Left ventricle myocardium inferior (tissue), 1 donor: ENCODE data around the gene LRIG1. TPM values are rescaled to one million over a fixed set of nuclear protein-coding genes. Genes with fewer than 3 reads are reported as not detected.

ENCODE experiments used
- DNase-seq: peaks from one replicate; pipeline ENCODE4 v3.0.0-alpha.2; 2020
- H3K27ac ChIP-seq: fragments of 200-600 bp; replicated peaks from 2 replicates; pipeline ENCODE4 v1.8.0; 2021
- H3K27me3 ChIP-seq: fragments of 200-600 bp; 2 replicates; pipeline ENCODE4 v1.8.0; 2021; ENCODE audit warnings: low read depth
- H3K36me3 ChIP-seq: fragments of 200-600 bp; 2 replicates; pipeline ENCODE4 v1.8.0; 2021
- H3K4me1 ChIP-seq: fragments of 200-600 bp; 2 replicates; pipeline ENCODE4 v1.8.0; 2021
- H3K4me3 ChIP-seq: fragments of 200-600 bp; 2 replicates; pipeline ENCODE4 v1.8.0; 2021; ENCODE audit warnings: mild to moderate bottlenecking, moderate library complexity
- H3K9me3 ChIP-seq: fragments of 200-600 bp; replicated peaks from 2 replicates; pipeline ENCODE4 v1.8.0; 2021
- intact Hi-C: fragments of 100-400 bp; cut with micrococcal nuclease; formaldehyde crosslinking; loops from one replicate; pipeline ENCODE4 v1.11.0; 2022
- total RNA-seq: library from RNA; stranded (reverse); fragmentation: NEBNext Ultra II Directional; extraction: Animal tissue kit (Norgen Biotek cat#: 25700); gene quantifications from one replicate; pipeline ENCODE4 v1.2.1, GENCODE V29; 2021
- TF ChIP-seq, protein P1 (sequence below): fragments of 200-600 bp; IDR thresholded peaks from 2 replicates; pipeline ENCODE4 v1.8.0; 2021; ENCODE audit warnings: antibody characterized with exemption, mild to moderate bottlenecking, borderline replicate concordance
- donor health status: DM: no; HTN: yes; CAD: no; lungs with severe emphysema.

The LRIG1 gene
- total RNA-seq, 1 donor from 2014 or later, result 137 TPM

DNA sequence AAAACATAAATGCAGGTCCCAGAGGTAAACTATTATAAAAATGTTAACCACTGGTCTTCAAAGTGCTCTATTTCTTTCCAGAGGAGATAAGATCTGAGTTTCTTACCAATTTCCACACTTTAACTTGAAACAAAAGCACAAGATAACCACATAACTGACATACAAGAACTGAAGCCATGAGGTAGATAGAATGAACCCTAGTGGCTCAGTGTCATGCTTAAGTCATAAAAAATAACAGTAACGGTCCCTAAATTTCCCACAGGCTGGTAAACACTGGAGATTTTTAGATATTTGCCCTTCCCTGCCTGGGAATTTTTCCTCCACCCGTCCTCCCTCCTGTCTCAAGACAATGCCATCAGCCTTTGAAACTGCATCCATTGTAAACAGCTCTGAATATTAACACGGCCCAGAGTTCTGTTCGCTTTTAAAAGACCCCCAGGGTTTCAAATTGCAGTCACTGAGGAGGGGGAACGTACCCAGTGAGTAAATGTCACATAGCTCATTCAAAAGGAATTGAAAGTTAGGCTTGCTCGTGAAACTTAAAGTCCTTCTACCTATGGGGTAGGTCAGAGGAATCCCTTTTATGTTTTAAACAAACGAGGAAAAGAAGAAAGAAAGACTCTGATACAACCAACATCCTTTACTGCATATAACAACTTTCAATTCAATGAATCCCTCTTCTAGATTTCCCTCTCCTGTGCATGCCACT, 5.7 kb downstream of the LRIG1 start:
- H3K36me3 ChIP-seq, result no peaks in the 10 kb centered on the region
- H3K4me1 ChIP-seq, result peaks cover 98% of the 10 kb centered on the region
- H3K27ac ChIP-seq, result peak overlapping the region; percentile 96
- TF ChIP-seq, protein P1, sequence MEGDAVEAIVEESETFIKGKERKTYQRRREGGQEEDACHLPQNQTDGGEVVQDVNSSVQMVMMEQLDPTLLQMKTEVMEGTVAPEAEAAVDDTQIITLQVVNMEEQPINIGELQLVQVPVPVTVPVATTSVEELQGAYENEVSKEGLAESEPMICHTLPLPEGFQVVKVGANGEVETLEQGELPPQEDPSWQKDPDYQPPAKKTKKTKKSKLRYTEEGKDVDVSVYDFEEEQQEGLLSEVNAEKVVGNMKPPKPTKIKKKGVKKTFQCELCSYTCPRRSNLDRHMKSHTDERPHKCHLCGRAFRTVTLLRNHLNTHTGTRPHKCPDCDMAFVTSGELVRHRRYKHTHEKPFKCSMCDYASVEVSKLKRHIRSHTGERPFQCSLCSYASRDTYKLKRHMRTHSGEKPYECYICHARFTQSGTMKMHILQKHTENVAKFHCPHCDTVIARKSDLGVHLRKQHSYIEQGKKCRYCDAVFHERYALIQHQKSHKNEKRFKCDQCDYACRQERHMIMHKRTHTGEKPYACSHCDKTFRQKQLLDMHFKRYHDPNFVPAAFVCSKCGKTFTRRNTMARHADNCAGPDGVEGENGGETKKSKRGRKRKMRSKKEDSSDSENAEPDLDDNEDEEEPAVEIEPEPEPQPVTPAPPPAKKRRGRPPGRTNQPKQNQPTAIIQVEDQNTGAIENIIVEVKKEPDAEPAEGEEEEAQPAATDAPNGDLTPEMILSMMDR, result no peak
- no peak for DNase-seq
- intact Hi-C loops, result no loop called here
- peak overlapping the region; percentile 3 for H3K4me3 ChIP-seq
- H3K9me3 ChIP-seq, result no peaks in the 10 kb centered on the region
- no peaks in the 10 kb centered on the region for H3K27me3 ChIP-seq

DNA sequence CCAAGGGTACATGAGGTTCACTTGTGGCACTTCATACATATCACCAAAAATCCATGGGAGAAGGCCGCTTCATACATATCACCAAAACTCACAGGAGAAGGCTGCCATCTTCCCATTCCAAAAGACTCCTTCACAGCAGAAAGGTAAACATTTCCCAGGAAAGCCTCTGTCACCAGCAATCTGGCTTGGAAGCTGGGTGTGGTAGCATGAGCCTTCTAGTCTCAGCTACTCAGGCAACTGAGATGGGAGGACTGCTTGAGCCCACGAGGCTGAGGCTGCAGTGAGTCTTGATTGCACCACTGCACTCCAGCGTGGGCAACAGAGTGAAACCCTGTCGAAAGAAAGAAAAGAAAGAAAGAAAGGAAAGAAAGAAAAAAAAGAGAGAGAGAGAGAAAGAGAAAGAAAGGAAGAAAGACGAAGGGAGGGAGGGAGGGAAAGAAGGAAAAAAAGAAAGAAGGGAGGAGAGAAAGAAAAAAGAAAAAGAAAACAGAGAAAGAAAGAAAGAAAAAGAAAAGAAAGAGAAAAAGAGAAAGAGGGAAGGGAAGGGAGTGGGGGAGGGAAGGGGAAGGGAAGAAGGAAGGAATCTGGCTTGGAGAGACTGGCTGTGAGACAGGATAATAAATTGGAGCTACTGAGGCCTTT, 7.2 kb downstream of the LRIG1 start:
- intact Hi-C loops, result no loop called here
- no peaks in the 10 kb centered on the region for H3K36me3 ChIP-seq
- peak overlapping the region; percentile 96 for H3K27ac ChIP-seq
- no peak for DNase-seq
- no peaks in the 10 kb centered on the region for H3K9me3 ChIP-seq
- TF ChIP-seq, protein P1, result no peak
- no peaks in the 10 kb centered on the region for H3K27me3 ChIP-seq
- no peak overlapping the region for H3K4me3 ChIP-seq
- peaks cover 90% of the 10 kb centered on the region for H3K4me1 ChIP-seq

DNA sequence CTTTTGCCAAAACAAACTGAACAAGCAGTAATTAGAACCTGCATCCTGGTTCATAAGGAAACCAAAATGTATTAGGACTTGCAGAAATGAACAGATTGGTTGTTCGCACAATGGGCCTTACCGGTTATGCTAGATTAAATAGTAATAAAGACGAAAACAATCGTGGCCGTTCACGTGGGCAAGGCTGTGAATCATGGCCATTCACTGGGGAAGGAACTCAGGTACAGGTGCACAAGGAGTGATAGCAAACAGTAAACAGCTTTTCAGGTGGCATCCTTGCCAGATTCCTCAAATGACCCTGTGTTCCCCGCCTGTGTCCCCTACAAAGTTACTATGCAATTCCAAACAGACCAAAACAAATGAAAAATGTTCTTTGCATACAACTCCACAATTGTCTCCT, 8.2 kb downstream of the LRIG1 start:
- DNase-seq, result no peak
- TF ChIP-seq, protein P1, result no peak
- Histone ChIP-seq H3K36me3 (no peaks in the 10 kb centered on the region), H3K9me3 (no peaks in the 10 kb centered on the region), H3K27ac (peak overlapping the region; percentile 96), H3K27me3 (no peaks in the 10 kb centered on the region), H3K4me3 (no peak overlapping the region), H3K4me1 (peaks cover 87% of the 10 kb centered on the region)
- intact Hi-C loops, result no loop called here

DNA sequence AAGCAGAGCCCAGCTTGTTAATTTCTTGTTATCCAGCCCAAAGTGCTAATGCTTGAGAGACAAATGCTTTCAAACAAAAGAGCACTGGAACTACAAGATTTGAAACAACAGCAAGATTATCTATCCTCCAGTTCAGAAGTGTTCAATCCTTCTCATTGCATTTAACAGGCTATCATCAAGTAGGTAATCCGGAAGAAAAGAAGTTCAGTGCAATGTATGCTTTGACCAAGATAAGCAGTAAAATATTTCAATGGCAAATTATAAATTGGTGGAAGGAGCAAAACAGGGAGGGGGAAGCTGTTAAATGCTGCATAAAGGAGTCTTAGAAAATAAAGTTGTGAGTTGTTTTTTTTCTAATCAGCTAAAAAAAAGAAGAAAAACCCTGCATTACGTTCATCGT, 8.8 kb downstream of the LRIG1 start:
- intact Hi-C loops, result no loop called here
- H3K4me3 ChIP-seq, result no peak overlapping the region
- no peaks in the 10 kb centered on the region for H3K9me3 ChIP-seq
- TF ChIP-seq, protein P1, result no peak
- H3K27me3 ChIP-seq, result no peaks in the 10 kb centered on the region
- H3K27ac ChIP-seq, result peak overlapping the region; percentile 51
- H3K36me3 ChIP-seq, result no peaks in the 10 kb centered on the region
- no peak for DNase-seq
- peaks cover 89% of the 10 kb centered on the region for H3K4me1 ChIP-seq

- H3K9me3 ChIP-seq, result no peaks in the 10 kb centered on the region
- H3K4me3 ChIP-seq, result no peak overlapping the region
- H3K36me3 ChIP-seq, result no peaks in the 10 kb centered on the region
- peaks cover 89% of the 10 kb centered on the region for H3K4me1 ChIP-seq
- no peaks in the 10 kb centered on the region for H3K27me3 ChIP-seq
- H3K27ac ChIP-seq, result peak overlapping the region; percentile 51
- TF ChIP-seq, protein P1, result no peak
- intact Hi-C loops, result no loop called here
- no peak for DNase-seq
These were observed 9.8 kb downstream of the LRIG1 start for GRCh38 chr3:66490984-66491383.
